ENCODE data around the gene EME1. TPM values are rescaled to one million over a fixed set of nuclear protein-coding genes. Genes with fewer than 3 reads are reported as not detected.

EME1 gene
- total and polyA plus RNA-seq, 2 of the 8 experiments (the other 6 are each of a cell fraction or from before 2014, with no cell fraction given): 13.9 to 16.3 TPM

- Histone ChIP-seq H2AFZ (ENCODE audit: low read length) (no peak overlapping the region), H4K8ac (ENCODE audit: extremely low read depth, insufficient read depth, low read length) (no peak overlapping the region), H3K4me1 (replicated peaks in 1 of 4; ENCODE audit: control insufficient read depth in 3 of 4, insufficient read depth in 4 of 4, low read length in 3 of 4) (no peaks in the 10 kb centered on the region), H3K23ac (ENCODE audit: insufficient read length) (no peak overlapping the region), H3K4me3 (ENCODE audit: extremely low read depth in 1 of 4, insufficient read depth in 2 of 4, low read depth in 3 of 4, low read length in 4 of 4) (no peak overlapping the region), H4K5ac (ENCODE audit: insufficient read length, low read depth, low read length) (no peak overlapping the region), H3K9me3 (ENCODE audit: insufficient read depth in 2 of 2, low read depth in 1 of 2, low read length in 1 of 2) (peaks cover 4% of the 10 kb centered on the region in 2 experiments; a peak in 2 of 4 replicates), H3K9ac (replicated peaks in 1 of 4; ENCODE audit: extremely low read depth in 1 of 4, low read depth in 3 of 4, low read length in 3 of 4) (no peak overlapping the region), H3K27ac (ENCODE audit: low read depth, low read length) (no peak overlapping the region), H2BK5ac (ENCODE audit: low read depth, low read length) (no peak overlapping the region), H2AK5ac (ENCODE audit: low read depth, low read length) (no peak overlapping the region), H3K79me2 (ENCODE audit: control insufficient read depth in 1 of 2, insufficient read depth in 2 of 2, low read length in 2 of 2) (no peaks in the 10 kb centered on the region), H4K20me1 (replicated peaks in 1 of 2; ENCODE audit: control insufficient read depth in 1 of 2, insufficient read depth in 2 of 2, low read length in 2 of 2) (no peaks in the 10 kb centered on the region), H3K4me2 (ENCODE audit: insufficient read depth in 1 of 2, low read depth in 2 of 2, low read length in 2 of 2) (no peak overlapping the region), H3K4ac (replicated peaks; ENCODE audit: insufficient read length, low read depth, low read length) (no peak overlapping the region), H4K91ac (replicated peaks; ENCODE audit: insufficient read length, low read length) (no peak overlapping the region), H2BK15ac (ENCODE audit: low read length) (0 out of 2 replicates have a peak overlapping the region, but pooled peaks have one; percentile 16), H2BK12ac (ENCODE audit: low read depth, low read length) (no peak overlapping the region), H3K27me3 (replicated peaks in 1 of 4; ENCODE audit: control insufficient read depth in 3 of 4, extremely low read depth in 1 of 4, insufficient read depth in 3 of 4, low read length in 3 of 4) (no peaks in the 10 kb centered on the region), H2BK120ac (replicated peaks; ENCODE audit: low read depth, low read length) (no peak overlapping the region), H3K23me2 (ENCODE audit: low read depth, low read length) (no peaks in the 10 kb centered on the region), H3K18ac (ENCODE audit: extremely low read depth, low read length) (no peak overlapping the region), H3K36me3 (ENCODE audit: control insufficient read depth in 2 of 4, insufficient read depth in 4 of 4, low read length in 3 of 4) (no peaks in the 10 kb centered on the region), H3K14ac (ENCODE audit: insufficient read length) (no peak overlapping the region), H3K79me1 (ENCODE audit: low read depth, low read length) (no peaks in the 10 kb centered on the region), H3K56ac (replicated peaks; ENCODE audit: insufficient read length, low read depth, low read length) (no peak overlapping the region), H2BK20ac (ENCODE audit: low read length) (no peak overlapping the region)
- DNase-seq (ENCODE audit: low read depth in 1 of 2, low spot score in 2 of 2) (no peak), FAIRE-seq (no peak)
- ChIA-PET POLR2A (ENCODE audit: partially characterized antibody) (no interaction called here), CTCF (ENCODE audit: partially characterized antibody) (interaction anchor here (1.0 to 1.9 kb wide), 4 partner anchors 42 to 169 kb away, joined by 5 to 10 read pairs (median 7); partner anchors contain the start of gene LRRC59)
- no peak for TF ChIP-seq CHD2 (IDR thresholded peaks at IDR 0.05; ENCODE audit: low read length)
- TF ChIP-seq FOSL1 (IDR thresholded peaks at IDR 0.05; ENCODE audit: insufficient read depth, low read depth, low read length): no peak
- no peak for TF ChIP-seq ATF3 (IDR thresholded peaks at IDR 0.05; ENCODE audit: insufficient read depth, low read depth, low read length)
- TF ChIP-seq CTBP2 (IDR thresholded peaks at IDR 0.05; ENCODE audit: borderline replicate concordance, insufficient read depth, insufficient read length, low read length): no peak
- TF ChIP-seq SP1 (IDR thresholded peaks at IDR 0.05; ENCODE audit: low read depth, low read length): no peak
- TF ChIP-seq, protein P1, sequence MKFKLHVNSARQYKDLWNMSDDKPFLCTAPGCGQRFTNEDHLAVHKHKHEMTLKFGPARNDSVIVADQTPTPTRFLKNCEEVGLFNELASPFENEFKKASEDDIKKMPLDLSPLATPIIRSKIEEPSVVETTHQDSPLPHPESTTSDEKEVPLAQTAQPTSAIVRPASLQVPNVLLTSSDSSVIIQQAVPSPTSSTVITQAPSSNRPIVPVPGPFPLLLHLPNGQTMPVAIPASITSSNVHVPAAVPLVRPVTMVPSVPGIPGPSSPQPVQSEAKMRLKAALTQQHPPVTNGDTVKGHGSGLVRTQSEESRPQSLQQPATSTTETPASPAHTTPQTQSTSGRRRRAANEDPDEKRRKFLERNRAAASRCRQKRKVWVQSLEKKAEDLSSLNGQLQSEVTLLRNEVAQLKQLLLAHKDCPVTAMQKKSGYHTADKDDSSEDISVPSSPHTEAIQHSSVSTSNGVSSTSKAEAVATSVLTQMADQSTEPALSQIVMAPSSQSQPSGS (IDR thresholded peaks at IDR 0.05; ENCODE audit: low read length): no peak
- no peak for TF ChIP-seq YY1 (IDR thresholded peaks at IDR 0.05; ENCODE audit: low read depth, low read length)
- no peak for TF ChIP-seq SUZ12 (IDR thresholded peaks at IDR 0.05; ENCODE audit: low read length)
- no peak for TF ChIP-seq BCL11A (IDR thresholded peaks at IDR 0.05; ENCODE audit: low read depth in 2 of 2, low read length in 2 of 2)
- no peak for TF ChIP-seq KDM1A (IDR thresholded peaks at IDR 0.05; ENCODE audit: borderline replicate concordance, low read length)
- no peak for TF ChIP-seq TEAD4 (IDR thresholded peaks at IDR 0.05; ENCODE audit: low read depth, low read length)
Observed at GRCh38 chr17:50339381-50339780, 33.6 kb upstream of the EME1 start.

All from H1 (cell line).